Activated gamma-delta T cell (primary cell): ENCODE measurements around the gene RAC2.

Source experiments
- DNase-seq: peaks from one replicate; lab custom pipeline; 2025; lab: John Stamatoyannopoulos, UW

RAC2 gene

DNA sequence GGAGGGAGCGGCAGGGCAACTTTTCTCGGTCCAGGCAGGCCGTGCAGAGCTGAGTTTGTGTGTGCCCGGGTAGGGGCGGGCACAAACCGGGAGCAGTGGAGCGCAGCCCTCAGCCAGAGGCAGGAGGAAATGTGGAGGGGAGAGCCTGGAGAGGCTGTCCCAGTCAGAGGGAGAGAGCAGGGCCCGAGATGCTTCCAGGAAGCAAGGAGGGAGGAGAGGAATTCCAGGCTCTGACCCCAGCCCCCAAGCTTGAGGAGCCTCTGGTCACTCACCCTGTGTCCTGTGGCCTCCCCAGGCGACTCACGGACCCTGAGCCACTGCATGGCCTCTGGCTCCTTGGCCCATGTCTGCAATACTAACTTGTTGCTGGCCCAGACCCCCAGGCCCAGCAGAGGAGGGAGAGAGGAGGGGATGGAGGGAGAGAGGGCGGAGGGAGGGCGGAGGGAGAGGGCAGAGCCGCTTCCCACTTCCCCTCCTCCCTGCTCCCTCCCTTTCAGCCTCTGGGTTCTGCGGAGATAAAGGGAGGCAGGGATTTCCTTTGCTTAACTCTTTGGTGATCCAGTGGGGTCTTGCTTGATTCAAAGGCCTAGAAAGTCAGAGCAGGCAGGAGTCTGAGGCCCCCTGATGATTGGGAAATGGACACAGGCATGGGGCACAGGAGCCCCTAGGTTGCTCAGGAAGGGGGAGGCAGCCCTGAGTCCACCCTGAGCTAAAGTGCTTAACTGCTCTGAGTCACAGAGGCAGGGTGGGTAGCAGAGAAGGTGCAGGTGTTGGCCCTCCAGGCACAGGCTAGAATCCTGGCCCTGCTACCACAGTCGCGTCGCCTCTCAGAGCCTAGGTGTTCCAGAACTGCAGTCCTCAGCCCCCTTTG, 55.9 kb downstream of the RAC2 start, which contains the start of gene C1QTNF6:
Gene C1QTNF6 (minus strand): TSS at position 357 of the 871 bp plus-strand sequence. CDS start 34 bp downstream, at position 323.
- DNase-seq = no peak

DNA sequence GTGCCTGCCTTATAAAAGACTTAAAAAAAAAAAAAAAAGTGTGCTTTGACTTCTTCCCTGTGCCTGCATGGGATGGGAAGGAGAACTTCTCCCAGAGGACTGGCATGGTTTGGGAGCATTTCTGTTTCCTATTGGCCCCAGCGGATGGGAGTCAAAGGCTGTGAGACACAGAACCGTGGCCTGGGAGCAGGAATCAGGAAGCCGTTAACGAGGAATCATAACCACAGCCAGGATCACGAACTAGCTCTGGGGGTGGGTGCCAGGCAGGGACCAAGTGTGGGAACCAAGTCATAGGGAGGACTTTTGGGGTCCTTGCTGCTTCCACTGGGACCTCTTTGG, 56.5 kb downstream of the RAC2 start:
- DNase-seq = no peak

DNA sequence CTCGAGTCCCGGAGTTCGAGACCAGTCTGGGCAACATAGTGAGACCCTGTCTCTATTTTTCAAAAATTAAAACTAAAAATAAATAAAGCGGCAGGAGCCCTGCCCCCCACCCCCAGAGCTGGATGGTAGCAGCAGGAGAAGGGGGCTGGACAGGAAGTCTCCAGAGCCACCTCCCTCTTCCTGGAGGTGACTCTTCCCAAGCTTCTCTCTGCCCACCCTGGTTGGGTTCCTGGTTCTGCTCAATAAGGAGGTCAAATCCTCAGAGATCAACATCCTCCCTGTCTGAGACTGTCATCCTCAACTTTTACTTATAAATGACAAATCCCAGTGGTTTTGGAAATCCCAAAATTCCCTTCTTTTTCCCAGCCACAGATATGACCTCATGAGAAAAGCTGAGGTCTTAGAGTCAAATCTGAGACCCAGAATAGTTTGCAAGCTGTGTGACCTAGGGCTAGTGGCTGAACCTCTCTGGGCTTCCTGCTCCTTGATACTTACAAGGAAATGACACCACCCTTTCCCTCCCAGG, 57.0 kb downstream of the RAC2 start:
- no peak for DNase-seq

DNA sequence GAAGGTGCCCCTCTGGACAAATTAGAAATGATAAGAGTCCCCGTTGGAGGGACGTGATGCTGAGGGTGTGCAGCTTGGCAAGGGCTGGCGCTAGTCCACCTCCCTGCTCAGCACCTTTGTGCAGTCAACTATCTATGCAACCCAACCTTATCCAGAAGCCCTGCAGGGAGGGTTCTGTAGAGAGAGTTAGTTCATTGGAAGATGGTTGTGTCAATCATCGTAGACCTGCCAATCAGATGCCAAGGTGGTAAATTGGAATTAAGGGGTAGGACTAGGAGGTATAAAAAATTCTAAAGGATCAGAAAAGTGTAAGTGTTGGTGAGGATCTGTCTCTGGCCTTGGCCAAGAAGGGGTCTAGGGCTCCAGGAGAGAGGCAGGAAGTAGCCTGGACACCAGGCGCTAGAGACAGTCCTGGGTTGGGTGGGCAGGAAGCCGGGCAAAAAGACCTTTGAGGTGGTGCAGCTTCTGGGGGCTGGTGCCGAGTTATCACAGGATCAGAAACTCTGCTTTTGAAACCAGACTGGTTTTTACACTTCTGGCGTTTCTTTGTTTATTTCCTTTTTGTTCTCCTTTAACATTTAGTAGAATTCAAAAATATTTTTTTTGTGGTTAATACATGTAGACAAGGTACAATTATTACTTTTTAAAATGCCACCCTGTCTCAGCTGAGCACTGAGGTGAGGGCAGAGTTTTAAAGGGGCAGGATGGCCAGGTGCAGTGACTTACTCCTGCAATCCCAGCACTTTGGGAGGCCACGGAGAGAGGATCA, 57.7 kb downstream of the RAC2 start:
- DNase-seq = no peak

DNA sequence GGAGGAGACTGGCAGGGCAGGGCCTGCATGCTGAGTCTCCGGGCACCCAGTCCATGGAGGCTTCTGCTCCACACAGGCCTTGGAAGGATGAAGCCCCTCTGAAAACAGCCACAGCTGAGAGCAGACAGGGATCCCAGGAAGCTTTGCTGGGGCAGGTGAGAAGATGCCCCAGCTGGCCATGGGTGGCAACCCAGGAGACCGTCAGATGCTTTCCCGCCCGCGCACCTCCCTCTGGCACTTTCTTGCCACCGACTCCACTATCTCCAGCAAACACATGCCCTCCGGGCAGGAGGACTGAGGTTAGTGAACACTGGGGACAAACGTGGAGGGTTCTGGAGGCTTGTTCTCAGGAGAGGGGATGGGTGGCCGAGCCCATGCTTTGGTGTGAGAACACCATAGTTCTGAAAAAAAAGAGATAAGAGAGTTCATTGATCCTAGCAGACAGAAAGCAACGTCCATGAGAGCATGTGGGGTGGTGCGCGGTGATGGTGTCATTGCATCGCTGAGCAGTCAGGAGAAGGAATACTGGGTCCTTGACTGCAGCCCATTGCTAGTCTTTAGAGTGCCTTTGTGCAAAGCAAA, 58.3 kb downstream of the RAC2 start:
- no peak for DNase-seq

DNA sequence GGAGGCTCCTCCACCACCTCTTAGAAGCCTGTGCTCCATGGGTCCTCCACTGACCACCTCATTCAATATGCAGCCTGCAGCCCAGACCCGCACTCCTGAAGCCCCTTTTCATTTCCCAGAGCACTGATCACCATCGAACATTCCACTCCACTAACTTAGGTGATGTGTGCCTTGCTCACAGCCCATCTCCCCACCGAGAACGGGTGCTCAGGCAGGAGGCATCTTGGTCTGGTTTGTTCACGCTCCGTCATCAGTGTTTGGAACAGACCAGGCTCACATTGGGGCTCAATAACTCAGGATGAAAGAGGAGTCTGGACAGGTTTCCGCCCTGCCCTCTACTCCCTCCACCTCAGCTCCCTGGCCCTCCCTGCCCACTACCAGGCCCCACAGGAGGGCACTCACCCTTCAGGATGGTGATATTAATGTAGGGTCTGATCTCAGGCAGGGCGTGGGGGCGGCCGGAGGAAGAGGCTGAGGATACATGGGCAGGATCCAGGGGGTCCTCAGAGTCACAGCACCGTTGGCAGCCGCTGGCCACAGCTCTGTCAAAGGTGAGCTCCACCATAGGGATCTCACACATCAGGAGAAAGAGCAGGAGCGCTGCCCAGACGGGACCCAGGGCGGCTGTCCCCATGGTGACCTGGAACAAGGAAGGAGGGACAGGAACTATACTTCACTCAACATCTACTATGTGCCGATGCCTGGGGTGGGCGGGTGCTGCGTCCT, 59.1 kb downstream of the RAC2 start:
- DNase-seq = no peak

DNA sequence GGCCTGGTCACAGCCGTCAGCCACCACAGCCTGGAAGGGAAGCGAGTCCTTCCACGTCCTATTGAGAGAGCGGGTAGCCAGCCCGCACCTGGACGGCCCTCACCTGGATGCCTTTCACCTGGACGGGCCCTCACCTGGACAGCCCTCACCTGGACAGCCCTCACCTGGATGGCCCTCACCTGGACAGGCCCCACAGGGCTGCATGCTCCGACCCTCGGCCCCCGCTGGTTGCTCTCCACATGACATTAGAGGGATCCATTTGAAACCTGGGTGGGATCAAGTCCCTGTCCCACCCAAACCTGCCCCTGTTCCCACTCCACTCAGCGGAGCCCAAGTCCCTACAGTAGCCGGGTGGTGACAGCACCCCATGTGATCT, 59.7 kb downstream of the RAC2 start:
- DNase-seq = no peak

DNA sequence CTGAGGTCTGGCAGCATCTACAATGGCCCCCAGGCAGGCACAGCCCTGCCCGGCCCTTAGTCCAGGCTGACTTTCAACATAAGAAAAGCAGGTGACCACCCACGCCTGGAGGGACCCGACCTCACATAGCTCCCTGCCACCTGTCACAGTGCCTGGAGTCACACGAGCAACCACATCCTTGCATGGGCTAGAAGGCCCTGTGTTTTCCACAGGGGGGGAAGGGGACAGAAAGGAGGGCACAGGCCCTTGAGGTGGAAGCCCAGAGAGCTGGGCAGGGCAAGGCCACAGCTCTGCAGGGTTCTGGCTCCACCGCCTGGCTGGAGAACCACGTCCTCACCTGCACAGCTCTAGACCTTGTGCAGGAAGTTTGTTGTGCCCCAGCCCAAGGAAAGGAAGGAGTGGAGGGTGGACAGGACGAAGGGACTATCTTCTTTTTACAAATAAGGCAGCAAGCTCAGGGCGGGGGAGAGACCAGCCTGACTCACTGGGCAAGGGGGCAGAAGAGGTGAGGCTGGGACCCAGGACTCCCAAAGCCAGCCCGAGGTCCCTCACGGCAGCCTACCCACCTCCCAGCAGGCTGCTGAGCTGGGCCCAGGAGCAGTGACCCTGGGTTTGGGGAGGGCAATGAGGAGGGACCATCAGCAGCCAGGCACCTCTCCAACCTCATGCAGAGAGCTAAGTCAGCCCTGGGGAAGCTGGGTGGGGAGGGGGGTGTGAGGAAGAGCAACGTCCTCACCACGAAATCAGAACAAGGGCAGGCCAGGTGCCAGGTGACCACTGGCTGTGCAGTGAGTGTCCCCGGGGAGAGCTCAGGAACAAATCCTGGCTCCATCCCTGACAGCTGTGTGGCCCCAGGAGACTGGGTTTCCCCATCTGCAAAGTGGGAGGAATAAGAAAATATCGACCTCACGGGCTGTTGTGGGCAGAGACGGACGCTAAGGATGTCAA, 60.4 kb downstream of the RAC2 start:
- no peak for DNase-seq

DNA sequence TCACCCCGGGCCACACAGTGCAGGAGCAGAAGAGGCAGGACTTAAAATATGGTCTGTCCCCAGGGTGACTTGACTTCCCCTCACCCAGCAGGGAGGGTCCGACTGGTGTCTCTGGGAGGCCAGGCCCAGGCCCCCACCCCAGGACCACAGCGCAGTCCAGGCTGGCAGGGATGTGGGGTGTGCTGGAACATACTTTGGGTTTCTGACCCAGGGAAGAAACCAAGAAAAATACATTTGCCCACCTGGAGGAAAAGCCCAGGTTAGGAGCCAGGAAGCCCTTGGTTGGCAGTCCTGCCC, 61.2 kb downstream of the RAC2 start:
- DNase-seq = no peak

DNA sequence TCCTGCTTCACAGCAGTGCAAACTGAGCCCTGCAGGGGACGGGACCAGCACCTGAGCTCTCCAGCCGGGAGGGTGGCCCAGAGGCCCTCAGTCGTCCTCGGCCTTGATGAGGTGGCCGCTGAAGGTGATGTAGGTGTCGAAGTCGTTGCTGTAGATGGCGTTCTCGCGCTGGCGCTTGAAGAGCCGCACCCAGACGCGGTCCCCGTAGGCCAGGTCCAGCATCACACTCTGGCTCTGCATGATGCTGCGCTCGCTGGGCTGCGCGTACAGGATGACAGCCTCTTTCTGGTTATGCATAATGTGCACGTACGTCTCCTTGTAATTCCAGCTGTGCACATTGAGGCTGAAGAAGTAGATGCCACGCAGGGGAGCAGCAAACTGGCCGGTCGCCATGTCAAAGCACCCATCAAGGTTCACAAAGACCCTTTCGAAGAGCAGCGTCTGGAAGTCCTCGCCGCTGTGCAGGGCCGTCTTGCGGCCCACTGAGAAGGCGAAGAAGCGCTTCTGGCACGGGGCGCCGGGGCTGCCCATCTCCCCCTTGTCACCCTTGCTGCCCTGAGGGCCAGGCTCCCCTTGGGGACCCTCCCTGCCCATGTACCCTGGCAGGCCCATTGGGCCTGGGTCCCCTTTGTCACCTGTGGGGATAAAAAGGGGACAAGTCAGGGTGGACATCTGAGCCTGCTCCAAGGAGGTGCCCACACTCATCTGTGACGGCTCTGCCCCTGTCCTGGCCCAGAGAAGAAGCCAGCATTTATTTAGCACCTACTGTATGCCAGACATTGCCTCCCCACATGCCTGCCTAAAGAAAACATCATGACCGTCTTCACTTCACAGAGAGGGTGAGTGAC, 61.7 kb downstream of the RAC2 start:
- DNase-seq = no peak

DNA sequence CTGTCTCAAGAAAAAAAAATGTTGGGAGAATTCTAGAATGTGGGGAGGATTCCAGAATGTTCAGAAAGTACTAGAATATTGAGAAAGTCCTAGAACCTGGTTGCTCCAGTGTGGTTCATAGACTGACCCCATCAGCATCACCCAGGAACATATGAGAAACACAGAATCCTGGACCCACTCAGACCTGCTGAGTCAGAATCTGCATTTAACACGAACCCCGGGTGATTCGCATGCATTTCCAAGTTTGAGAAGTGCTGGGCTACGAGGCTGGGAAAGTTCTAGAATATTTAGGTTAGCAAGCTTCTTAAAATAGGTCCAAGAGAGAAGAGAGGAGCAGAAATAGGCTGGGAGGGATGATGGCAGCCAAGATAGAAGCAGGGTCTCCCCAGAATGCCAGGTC, 62.4 kb downstream of the RAC2 start:
- no peak for DNase-seq

DNA sequence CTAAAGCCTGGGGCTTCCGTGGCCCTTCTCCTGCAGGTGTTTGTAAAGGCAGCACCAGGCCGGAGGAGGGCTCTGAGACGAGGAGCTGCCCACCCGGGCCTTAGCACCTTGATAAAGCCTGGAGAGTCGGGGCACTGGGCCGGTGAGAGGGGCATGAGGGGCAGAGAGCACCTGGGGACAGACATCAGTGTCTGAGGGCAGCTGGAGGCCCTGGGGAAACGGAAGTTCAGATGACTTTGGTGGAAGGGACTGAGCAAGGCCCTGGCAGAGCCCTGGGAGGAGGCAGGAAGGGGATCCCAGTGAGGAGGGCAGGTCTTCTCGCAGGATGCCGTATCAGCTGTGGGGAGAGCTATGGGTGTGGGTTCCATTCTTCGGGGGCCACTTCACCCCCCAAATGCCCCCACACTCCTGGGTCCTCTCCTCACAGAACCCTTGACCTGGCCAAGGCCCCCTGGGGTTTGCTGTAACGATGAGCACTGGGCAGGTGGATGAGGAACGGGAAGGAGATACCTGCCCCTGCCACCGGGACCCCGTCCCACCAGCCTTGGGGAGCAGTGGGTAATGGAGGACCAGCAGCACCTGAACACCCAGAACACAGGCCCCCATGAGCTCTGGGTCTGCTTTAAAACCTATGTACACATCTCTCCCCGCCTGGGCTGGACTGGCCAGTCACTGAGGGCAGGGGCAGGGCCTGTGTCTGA, 63.4 kb downstream of the RAC2 start:
- DNase-seq = no peak

DNA sequence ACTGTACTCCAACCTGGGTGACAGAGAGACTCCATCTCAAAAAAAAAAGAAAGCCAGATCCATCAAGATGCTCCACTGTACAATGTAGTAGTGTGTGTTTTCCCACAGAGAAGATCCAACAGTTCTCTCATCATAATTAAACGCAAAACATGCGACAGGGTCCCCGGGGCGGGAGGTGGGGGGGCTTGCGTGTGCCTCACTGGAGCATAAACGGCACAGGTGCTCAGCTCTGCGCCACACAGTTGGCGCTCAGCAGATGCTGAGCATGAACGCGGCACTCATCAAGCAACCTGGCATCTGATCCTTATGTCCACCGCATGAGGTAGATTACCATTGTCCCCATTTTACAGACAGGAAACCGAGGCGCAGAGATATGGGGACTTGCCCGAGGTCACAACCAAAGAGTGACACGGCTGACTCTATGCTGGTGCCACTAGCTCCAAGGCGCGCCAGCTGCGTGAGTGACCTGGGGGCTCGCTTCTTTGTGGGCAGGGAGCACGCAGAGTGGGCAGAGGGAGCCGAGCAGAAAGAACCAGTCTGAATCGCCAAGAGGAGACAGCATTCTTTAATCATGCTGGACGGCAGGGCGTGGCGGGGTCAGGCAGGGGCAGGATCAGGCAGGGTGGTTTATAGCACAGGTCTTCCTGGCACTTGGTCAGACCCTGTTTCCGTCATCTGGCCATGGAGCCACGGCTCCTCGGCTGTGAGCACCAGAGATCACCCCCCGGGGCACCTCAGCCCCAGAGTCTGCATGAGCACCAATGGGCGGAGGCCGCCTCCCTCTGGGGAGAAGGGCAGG, 64.2 kb downstream of the RAC2 start:
- DNase-seq = no peak

DNA sequence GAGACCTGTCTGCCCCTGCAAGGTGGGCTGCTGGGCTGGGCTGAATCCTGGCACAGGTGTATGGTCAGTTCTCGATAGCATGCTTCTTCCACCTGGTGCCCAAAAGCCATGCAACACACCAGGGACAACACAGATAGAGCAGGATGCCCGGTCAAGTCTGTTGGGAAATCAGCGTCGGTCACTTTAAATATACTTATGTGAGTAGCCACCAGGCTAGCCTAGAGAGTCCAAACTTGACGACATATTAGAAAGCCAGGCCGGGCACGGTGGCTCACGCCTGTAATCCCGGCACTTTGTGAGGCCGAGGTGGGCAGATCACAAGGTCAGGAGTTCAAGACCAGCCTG, 65.0 kb downstream of the RAC2 start:
- no peak for DNase-seq

DNA sequence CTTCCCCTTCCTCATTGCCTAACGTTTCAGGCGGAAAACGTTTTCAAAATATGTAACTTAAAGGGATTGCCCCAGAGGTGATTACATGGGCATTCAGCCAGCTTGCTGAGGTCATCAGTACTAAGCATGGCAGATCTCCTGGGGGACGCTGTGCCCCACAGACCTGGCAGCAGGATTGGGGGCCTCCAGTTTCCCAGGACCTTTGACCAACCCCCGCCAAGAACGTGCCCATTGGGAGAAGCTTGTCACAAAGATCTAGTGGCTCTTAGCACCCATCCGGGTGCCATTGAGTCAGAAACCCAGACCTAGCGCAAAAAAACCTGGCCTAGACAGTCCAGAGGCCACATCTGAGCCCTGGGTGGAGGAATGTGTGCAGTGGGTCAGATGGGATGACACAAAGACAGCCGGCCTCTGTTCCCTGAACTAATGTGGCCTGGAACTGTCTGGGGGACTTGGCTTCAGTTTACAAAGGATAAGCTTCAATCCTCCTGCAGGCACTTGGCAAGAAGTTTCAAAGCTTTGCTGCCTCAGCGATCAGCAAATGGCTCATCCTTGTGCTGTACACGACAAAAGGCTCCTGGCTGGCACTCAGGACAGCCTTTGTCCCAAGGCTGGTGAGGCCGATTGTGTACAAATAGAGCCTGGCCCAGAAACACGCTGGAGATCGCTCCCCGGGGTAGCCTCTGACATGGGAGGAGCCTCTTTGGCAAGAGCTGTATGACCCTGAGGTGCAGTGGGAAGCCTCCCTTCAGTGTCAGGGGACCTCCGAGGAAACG, 65.5 kb downstream of the RAC2 start:
- no peak for DNase-seq

DNA sequence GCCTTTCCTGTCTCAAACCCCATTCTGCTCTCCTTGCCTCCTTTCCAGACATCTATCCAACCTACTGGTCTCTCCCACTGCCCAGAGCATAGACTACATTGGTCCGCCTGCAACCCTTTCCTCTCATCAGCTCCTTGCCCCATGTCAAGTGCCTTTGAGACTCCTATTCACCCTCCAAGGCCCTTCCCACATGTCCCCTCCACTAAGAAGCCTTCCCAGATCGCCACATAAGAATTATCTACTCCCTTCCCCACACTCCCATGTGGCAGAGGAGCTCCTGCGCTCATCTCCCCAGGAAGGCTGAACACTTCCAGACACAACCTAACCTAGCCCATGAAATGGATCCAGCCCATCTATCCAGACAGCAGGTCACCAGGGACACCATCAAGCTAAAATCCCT, 66.3 kb downstream of the RAC2 start:
- no peak for DNase-seq

DNA sequence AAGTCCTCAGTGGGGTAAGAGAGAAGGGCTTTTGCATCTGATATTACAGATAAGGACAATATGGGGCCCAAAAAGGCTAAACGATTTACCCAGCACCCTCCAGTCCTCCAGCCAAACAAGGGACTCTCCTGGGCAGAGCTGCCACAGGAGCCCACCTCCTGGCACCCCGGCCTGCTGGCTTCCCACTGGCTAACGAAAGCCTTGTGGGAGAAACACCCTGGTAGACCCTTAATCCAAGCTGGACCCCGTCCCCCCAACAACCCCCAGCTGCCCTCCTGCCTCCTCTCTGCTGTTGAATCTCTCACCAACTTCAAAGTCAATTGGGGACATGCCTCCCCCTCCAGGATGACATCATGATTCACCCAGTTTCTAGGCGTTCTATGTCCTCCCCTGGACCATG, 66.8 kb downstream of the RAC2 start:
- DNase-seq = no peak

DNA sequence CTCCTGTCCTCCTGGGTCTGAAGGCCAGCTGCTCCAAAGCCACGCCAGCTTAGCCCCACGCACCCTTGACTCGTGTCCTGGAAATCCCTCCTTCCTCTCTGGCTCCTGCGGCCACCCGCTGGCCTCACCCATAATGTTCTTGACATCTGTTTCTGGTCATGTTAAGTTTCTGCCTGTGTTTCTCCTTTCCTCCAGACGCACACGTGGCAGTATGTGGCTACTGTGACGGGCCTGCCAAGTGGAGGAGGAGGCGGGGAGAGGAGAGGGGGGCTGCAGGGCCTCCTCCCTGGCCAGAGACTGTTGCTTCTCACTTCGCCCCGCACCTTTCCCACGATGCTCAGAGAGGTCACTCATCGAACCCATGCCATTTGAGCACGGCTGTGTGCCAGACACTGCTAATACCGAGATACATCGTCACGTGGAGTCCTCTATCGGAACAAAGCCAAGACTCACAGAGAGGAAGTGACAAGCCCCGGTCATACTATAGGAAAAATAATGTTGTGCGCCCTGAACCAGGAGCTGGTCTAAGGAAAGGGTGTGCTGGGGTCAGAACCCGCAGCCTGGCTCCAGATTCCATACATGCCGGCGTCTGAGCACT, 67.5 kb downstream of the RAC2 start:
- DNase-seq = no peak
